ENCODE measurements around the gene NEURL1. TPM values are rescaled to one million over a fixed set of nuclear protein-coding genes. Genes with fewer than 3 reads are reported as not detected.

Gene NEURL1
- polyA plus RNA-seq, 4 donors = 14.6 to 48.6 (median 20.8) TPM

- peak in 1 of 2 donors; percentile 74 for DNase-seq
- Histone ChIP-seq H3K9me3 (ENCODE audit: control insufficient read depth in 2 of 2, insufficient read depth in 1 of 2, low read depth in 1 of 2, low read length in 1 of 2) (no peaks in the 10 kb centered on the region), H3K27me3 (ENCODE audit: control insufficient read depth in 3 of 3, insufficient read depth in 3 of 3, low read length in 3 of 3) (peaks cover 0 to 14% (median 4%) of the 10 kb centered on the region in 3 donors), H3K27ac (ENCODE audit: low read depth in 1 of 3, low read length in 2 of 3) (peak overlapping the region in 1 of 3 donors; percentile 50), H3K4me1 (ENCODE audit: control insufficient read depth in 3 of 3, insufficient read depth in 2 of 3, low read depth in 1 of 3, low read length in 2 of 3) (peaks cover 0 to 27% (median 0%) of the 10 kb centered on the region in 3 donors), H3K36me3 (ENCODE audit: control insufficient read depth in 3 of 3, insufficient read depth in 2 of 3, low read depth in 1 of 3, low read length in 3 of 3) (no peaks in the 10 kb centered on the region), H3K4me3 (ENCODE audit: low read depth in 1 of 3, low read length in 3 of 3) (peak overlapping the region; percentile 38 to 69 (median 62))
- FAIRE-seq = no peak
- WGBS, 3 donors = 1 to 4% (median 3%) methylated on average over 46 to 92 of the region's 92 CpGs
Observed at GRCh38 chr10:103493916-103494877, 692 bp downstream of the NEURL1 start.

DNA sequence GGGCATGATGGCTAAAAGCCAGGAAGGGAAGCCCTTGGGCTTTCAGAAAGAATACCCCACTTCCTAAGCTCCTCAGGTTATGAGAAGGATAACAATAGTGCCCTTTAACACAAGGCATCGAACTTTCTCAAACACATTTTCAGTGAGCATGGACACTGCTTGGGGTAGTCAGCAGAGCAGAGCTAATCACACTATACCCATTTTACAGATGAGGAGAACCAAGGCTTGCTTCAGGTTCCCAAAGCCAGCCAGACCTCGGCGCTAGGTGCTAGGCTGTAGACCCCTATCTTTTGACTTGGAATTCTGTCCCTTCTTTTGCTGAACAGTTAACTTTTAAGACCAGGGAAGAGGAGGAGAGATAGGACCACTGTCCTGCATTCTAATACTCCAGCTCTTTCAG is 1.8 kb downstream of the NEURL1 start:
- Histone ChIP-seq H3K4me3 (ENCODE audit: low read depth in 1 of 3, low read length in 3 of 3) (no peak overlapping the region), H3K9me3 (ENCODE audit: control insufficient read depth in 2 of 2, insufficient read depth in 1 of 2, low read depth in 1 of 2, low read length in 1 of 2) (no peaks in the 10 kb centered on the region), H3K27ac (ENCODE audit: low read depth in 1 of 3, low read length in 2 of 3) (no peak overlapping the region), H3K27me3 (ENCODE audit: control insufficient read depth in 3 of 3, insufficient read depth in 3 of 3, low read length in 3 of 3) (peaks cover 0 to 14% (median 4%) of the 10 kb centered on the region in 3 donors), H3K36me3 (ENCODE audit: control insufficient read depth in 3 of 3, insufficient read depth in 2 of 3, low read depth in 1 of 3, low read length in 3 of 3) (no peaks in the 10 kb centered on the region), H3K4me1 (ENCODE audit: control insufficient read depth in 3 of 3, insufficient read depth in 2 of 3, low read depth in 1 of 3, low read length in 2 of 3) (peaks cover 0 to 35% (median 2%) of the 10 kb centered on the region in 3 donors)
- 88 to 92% (median 89%) methylated on average over 3 of the region's 3 CpGs for WGBS, 3 donors
- FAIRE-seq (no peak), DNase-seq (no peak)

DNA sequence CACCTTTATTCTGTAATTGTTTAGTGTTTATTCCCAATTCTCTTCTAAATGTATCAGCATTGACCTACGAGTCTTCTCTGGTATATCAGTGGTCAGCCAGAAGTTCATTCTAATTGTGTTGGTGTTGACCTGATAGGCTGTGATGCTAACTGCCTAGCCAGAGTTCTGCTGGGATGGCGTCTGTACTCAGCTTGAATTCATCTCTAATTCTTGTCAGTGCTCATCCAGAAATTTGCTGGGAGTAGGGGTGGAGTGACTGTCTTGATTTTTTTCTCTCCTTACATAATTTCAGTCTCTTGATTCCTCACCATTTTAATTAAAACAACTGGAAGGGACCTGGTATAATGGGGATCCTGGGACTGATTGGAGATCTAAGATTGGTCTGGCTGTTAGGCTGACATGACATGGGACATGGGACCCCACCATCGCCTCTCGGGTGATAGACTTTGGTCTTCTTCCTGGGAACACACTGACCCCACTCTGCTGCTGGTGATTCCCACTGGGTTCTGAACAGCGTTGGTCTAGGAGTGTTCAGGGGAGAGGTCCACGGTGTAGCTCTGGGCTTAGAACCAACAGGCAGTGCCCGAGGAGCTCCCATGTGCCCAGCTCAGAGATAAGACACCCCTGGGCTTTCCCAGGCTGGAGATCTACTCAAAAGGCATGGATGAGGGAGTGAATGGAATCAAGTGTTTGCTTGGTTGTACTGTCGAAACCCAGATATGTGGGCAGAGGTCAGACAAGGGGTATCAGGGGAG is 3.8 kb downstream of the NEURL1 start:
- Histone ChIP-seq H3K36me3 (ENCODE audit: control insufficient read depth in 3 of 3, insufficient read depth in 2 of 3, low read depth in 1 of 3, low read length in 3 of 3) (no peaks in the 10 kb centered on the region), H3K4me3 (ENCODE audit: low read depth in 1 of 3, low read length in 3 of 3) (no peak overlapping the region), H3K9me3 (ENCODE audit: control insufficient read depth in 2 of 2, insufficient read depth in 1 of 2, low read depth in 1 of 2, low read length in 1 of 2) (no peaks in the 10 kb centered on the region), H3K27ac (ENCODE audit: low read depth in 1 of 3, low read length in 2 of 3) (no peak overlapping the region), H3K4me1 (ENCODE audit: control insufficient read depth in 3 of 3, insufficient read depth in 2 of 3, low read depth in 1 of 3, low read length in 2 of 3) (peaks cover 0 to 31% (median 8%) of the 10 kb centered on the region in 3 donors), H3K27me3 (ENCODE audit: control insufficient read depth in 3 of 3, insufficient read depth in 3 of 3, low read length in 3 of 3) (peaks cover 0 to 14% (median 4%) of the 10 kb centered on the region in 3 donors)
- FAIRE-seq (no peak), DNase-seq (no peak)
- 85 to 89% (median 88%) methylated on average over 8 of the region's 8 CpGs for WGBS, 3 donors

DNA sequence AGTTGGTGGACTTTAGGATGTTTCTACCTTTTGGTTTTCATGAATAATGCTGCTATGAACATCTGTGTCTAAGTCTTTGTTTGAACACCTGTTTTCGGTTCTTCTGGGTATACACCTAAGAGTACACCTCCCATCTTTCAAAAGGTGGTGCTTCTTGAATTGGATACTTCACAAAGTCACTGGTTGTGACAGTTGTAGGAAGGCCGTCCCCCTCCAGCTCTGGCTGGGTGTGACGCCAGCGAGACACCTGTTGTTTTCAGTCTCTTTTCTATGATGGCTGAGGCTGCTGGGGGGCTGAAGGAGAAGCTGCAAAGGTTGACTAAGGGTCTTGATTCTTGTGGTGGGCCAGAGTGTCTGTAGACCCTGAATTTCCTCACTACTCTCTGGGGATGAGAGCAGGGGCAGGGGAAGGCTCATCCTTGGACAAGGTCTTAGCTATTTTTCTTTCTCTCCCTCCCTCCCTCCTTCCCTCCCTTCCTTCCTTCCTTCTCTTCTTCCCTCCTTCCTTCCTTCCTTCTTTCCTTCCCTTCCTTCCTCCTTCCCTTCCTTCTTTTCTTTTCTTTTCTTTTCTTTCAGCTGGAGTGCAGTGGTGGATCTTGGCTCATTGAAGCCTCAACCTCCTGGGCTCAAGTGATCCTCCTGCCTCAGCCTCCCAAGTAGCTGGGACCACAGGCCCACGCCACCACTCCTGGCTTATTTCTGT is 5.6 kb downstream of the NEURL1 start:
- no peak for DNase-seq
- Histone ChIP-seq H3K4me1 (ENCODE audit: control insufficient read depth in 3 of 3, insufficient read depth in 2 of 3, low read depth in 1 of 3, low read length in 2 of 3) (peaks cover 0 to 23% (median 8%) of the 10 kb centered on the region in 3 donors), H3K27ac (ENCODE audit: low read depth in 1 of 3, low read length in 2 of 3) (peak overlapping the region in 1 of 3 donors; percentile 21), H3K36me3 (ENCODE audit: control insufficient read depth in 3 of 3, insufficient read depth in 2 of 3, low read depth in 1 of 3, low read length in 3 of 3) (no peaks in the 10 kb centered on the region), H3K4me3 (ENCODE audit: low read depth in 1 of 3, low read length in 3 of 3) (no peak overlapping the region), H3K27me3 (ENCODE audit: control insufficient read depth in 3 of 3, insufficient read depth in 3 of 3, low read length in 3 of 3) (peaks cover 0 to 9% (median 4%) of the 10 kb centered on the region in 3 donors), H3K9me3 (ENCODE audit: control insufficient read depth in 2 of 2, insufficient read depth in 1 of 2, low read depth in 1 of 2, low read length in 1 of 2) (no peaks in the 10 kb centered on the region)
- no peak for FAIRE-seq
- 47 to 73% (median 49%) methylated on average over 5 of the region's 5 CpGs for WGBS, 3 donors

DNA sequence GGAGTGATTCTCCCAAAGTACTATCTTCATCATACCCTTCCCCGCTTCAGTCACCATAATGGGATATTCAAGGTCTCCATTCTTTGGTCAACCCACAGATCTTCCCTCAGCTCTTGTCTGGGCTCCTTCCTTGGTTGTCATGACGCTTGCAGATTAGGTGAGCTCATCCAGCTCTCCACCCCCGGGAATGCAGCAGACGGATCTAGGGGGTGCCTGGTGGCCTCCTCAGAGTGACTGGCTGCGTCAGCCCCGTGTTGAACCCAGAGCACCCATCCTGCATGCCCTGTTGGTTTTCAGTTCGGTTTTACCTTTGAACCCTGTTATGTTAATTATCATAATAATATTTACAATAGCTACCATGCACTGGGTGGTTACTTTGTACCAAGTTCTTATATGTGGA is 6.4 kb downstream of the NEURL1 start:
- peaks cover 3 to 25% (median 10%) of the 10 kb centered on the region in 3 donors for H3K4me1 ChIP-seq (ENCODE audit: control insufficient read depth in 3 of 3, insufficient read depth in 2 of 3, low read depth in 1 of 3, low read length in 2 of 3)
- peaks cover 0 to 4% (median 0%) of the 10 kb centered on the region in 3 donors for H3K27me3 ChIP-seq (ENCODE audit: control insufficient read depth in 3 of 3, insufficient read depth in 3 of 3, low read length in 3 of 3)
- H3K36me3 ChIP-seq (ENCODE audit: control insufficient read depth in 3 of 3, insufficient read depth in 2 of 3, low read depth in 1 of 3, low read length in 3 of 3) = no peaks in the 10 kb centered on the region
- H3K4me3 ChIP-seq (ENCODE audit: low read depth in 1 of 3, low read length in 3 of 3) = no peak overlapping the region
- no peak for FAIRE-seq
- peak; percentile 56 to 71 for DNase-seq
- H3K9me3 ChIP-seq (ENCODE audit: control insufficient read depth in 2 of 2, insufficient read depth in 1 of 2, low read depth in 1 of 2, low read length in 1 of 2) = no peaks in the 10 kb centered on the region
- H3K27ac ChIP-seq (ENCODE audit: low read depth in 1 of 3, low read length in 2 of 3) = peak overlapping the region in 1 of 3 donors; percentile 21
- 31 to 55% (median 39%) methylated on average over 7 of the region's 7 CpGs for WGBS, 3 donors

DNA sequence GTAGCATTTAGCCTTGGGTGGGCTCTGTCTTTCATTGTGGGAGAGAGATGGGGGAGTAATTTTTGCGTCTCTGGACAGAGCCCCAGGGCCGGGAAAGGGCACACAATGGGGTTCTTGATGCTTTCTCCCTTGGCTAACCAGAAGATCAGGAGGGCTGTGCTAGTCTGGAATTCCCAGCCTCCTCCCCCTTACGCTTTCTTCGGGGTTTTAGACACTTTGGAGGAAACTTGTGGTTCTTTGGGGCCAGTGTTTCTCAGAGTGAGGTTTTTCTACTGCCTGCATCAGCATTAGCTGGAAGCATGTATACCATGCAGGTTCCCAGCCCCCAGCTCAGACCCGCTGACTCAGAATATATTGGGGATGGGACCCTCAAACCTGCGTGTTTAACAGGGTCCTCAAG is 7.0 kb downstream of the NEURL1 start:
- FAIRE-seq (no peak), DNase-seq (no peak)
- Histone ChIP-seq H3K9me3 (ENCODE audit: control insufficient read depth in 2 of 2, insufficient read depth in 1 of 2, low read depth in 1 of 2, low read length in 1 of 2) (no peaks in the 10 kb centered on the region), H3K4me1 (ENCODE audit: control insufficient read depth in 3 of 3, insufficient read depth in 2 of 3, low read depth in 1 of 3, low read length in 2 of 3) (peaks cover 3 to 27% (median 10%) of the 10 kb centered on the region in 3 donors), H3K27me3 (ENCODE audit: control insufficient read depth in 3 of 3, insufficient read depth in 3 of 3, low read length in 3 of 3) (no peaks in the 10 kb centered on the region), H3K4me3 (ENCODE audit: low read depth in 1 of 3, low read length in 3 of 3) (no peak overlapping the region), H3K36me3 (ENCODE audit: control insufficient read depth in 3 of 3, insufficient read depth in 2 of 3, low read depth in 1 of 3, low read length in 3 of 3) (no peaks in the 10 kb centered on the region), H3K27ac (ENCODE audit: low read depth in 1 of 3, low read length in 2 of 3) (no peak overlapping the region)
- WGBS, 3 donors = 57 to 71% (median 63%) methylated on average over 6 of the region's 6 CpGs

GRCh38 chr10:103501186-103501585 is 7.7 kb downstream of the NEURL1 start:
- no peaks in the 10 kb centered on the region for H3K36me3 ChIP-seq (ENCODE audit: control insufficient read depth in 3 of 3, insufficient read depth in 2 of 3, low read depth in 1 of 3, low read length in 3 of 3)
- DNase-seq = no peak
- no peak overlapping the region for H3K4me3 ChIP-seq (ENCODE audit: low read depth in 1 of 3, low read length in 3 of 3)
- H3K9me3 ChIP-seq (ENCODE audit: control insufficient read depth in 2 of 2, insufficient read depth in 1 of 2, low read depth in 1 of 2, low read length in 1 of 2) = no peaks in the 10 kb centered on the region
- no peak for FAIRE-seq
- WGBS, 3 donors = 81 to 87% (median 82%) methylated on average over 3 of the region's 3 CpGs
- peaks cover 3 to 30% (median 10%) of the 10 kb centered on the region in 3 donors for H3K4me1 ChIP-seq (ENCODE audit: control insufficient read depth in 3 of 3, insufficient read depth in 2 of 3, low read depth in 1 of 3, low read length in 2 of 3)
- no peak overlapping the region for H3K27ac ChIP-seq (ENCODE audit: low read depth in 1 of 3, low read length in 2 of 3)
- no peaks in the 10 kb centered on the region for H3K27me3 ChIP-seq (ENCODE audit: control insufficient read depth in 3 of 3, insufficient read depth in 3 of 3, low read length in 3 of 3)

All from small intestine (tissue), 7 donors.